Measurements from ENCODE around the gene RILPL1.
A peak's percentile ranks its signal among the peaks of the same experiment; 100 is the strongest.
"Not testable (repeated sequence)": the region's sequence is repeated elsewhere in the genome, so short reads cannot be mapped to it uniquely, and the experiment has no call there.

RILPL1 gene

DNA sequence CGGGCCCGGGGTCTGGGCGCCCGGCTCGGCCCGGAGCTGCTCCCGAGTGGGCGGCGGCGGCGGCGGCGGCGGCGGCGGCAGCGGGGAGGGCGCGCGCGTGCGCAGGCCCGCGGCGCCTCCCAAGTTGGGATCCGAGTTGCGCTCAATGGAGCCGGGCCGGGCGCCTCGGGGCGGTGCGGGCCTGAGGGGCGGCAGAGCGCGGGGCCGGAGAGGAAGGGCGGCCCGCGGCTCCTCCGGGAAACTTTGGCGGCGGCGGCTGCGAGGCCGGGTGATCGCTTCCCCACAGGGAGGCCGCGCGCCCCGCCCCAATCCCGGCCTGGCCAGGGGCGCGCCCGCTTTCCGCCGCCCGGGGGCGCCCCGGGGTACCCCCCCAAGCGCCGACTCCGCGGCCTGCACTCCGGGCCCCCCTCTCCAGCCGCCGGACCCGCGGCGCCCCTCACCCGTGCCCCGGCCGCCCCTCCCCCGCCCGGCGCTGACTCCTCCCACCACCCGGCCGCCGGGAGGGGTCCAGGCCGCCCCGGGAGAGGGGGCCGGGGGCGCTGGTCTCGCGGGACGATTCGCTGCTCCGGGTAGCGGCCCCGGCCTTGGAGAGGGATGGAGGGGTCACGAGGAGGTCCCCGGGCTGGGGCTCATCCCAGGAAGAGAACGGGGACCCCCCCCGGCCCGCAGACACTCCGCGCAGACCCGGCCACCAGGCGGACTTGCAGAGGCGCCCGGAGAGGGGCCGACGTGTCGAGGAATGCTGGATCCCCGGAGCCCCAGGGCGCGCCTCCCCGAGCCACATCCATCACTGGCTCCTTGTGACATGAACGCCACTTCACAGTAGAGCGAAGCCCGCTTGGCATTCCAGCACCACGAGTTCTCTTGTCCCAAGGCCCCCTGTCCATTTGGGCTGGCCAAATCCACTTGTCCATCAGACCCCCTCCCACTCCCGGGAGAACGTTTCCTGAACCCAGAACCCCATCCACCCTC is at the start of gene RILPL1:
RILPL1 (minus strand) TSS at position 48 of the 972 bp plus-strand sequence. CDS start 237 bp downstream, outside the sequence.
- DNase-seq (ENCODE audit: low spot score) = peak; percentile 36

- DNase-seq (ENCODE audit: low spot score) = no peak
These were observed 47.3 kb upstream of the RILPL1 start for GRCh38 chr12:123580772-123581171.

DNA sequence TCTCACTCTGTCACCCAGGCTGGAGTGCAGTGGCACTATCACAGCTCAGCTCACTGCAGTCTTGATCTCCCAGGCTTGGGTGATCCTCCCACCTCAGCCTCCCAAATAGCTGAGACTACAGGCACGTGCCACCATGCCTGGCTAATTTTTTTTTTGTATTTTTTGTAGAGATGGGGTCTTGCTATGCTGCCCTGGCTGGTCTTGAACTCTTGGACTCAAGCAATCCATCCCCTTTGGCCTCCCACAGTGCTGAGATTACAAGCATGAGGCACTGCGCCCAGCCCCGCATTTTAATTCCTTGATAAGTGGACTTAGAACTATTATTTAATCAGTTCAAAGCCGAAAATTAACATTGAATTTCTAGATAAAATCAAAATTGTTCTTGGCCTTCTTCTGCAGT is 45.3 kb upstream of the RILPL1 start:
- DNase-seq (ENCODE audit: low spot score) = not testable (repeated sequence)

DNA sequence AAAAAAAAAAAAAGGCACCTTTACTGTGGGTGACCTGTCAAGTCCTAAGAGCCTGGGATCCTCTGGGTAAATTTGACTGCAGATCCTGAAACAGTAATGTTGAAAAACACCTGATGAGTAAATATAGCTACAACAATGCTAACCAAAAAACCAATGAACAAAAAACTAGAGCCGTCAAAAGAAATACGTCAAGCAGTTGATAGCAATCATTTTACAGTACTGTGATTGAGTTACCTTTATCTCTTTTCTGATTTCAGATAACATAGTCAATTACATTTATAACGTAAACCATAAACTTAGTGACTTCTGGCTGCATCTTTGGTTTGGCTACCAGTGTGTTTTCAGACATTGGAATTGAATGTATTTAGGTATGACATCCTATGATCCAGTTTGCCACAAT is 44.7 kb upstream of the RILPL1 start:
- DNase-seq (ENCODE audit: low spot score) = no peak

GRCh38 chr12:123576611-123577010 is 43.1 kb upstream of the RILPL1 start:
- no peak for DNase-seq (ENCODE audit: low spot score)

GRCh38 chr12:123573870-123574269 is 40.4 kb upstream of the RILPL1 start:
- no peak for DNase-seq (ENCODE audit: low spot score)

DNA sequence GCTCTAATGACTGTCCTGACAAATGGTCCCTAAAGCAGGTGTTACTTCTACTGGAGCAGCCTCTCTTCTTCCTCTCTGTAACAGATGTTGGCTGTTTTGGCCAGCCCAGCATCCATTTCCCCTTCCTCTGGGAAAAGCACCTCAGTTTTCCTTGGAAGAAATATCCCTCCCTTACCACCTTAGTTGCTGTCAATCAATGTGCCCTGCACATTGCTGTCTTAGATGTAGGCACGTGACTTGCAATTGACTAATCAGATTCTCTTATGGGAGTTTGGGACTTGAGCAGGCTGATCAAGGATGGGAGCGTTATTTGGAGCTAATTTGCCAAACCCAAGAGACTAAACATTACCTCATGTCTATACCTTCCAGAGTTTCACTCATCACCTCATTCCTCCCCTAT is 38.9 kb upstream of the RILPL1 start:
- no peak for DNase-seq (ENCODE audit: low spot score)

GRCh38 chr12:123571343-123571813 is 37.9 kb upstream of the RILPL1 start:
- no peak for DNase-seq (ENCODE audit: low spot score)

DNA sequence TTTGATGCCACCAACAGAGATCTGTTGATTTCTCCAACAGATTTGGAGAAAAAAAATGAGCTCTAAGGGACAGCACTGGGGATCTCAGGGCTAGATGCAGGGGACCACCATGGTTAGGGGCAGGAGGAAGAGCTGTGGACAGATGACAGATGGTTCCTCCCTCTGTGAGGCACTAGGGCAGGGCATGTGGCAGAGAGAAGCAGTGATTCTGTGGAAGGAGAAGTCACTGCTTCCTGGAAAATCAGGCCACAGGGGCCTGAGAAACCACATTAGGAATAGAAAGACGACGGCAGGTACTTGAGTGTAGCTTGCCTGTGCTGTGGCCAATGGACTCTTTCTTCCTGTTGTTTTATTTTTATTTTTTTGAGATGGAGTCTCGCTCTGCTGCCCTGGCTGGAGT is 25.9 kb upstream of the RILPL1 start:
- no peak for DNase-seq (ENCODE audit: low spot score)

DNA sequence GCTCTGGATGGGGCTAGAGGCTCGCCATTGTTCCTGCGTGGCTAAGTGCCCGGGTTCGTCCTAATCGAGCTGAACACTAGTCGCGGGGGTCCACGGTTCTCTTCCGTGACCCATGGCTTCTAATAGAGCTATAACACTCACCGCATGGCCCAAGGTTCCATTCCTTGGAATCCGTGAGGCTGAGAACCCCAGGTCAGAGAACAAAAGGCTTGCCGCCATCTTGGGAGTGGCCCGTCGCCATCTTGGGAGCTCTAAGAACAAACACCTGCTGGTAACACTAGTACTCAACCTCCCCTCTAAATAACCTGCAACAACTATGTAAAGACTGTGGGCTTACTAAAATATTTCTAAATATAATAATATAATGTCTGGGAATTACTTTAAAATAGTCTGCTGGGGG is 25.0 kb upstream of the RILPL1 start:
- not testable (repeated sequence) for DNase-seq (ENCODE audit: low spot score)

DNA sequence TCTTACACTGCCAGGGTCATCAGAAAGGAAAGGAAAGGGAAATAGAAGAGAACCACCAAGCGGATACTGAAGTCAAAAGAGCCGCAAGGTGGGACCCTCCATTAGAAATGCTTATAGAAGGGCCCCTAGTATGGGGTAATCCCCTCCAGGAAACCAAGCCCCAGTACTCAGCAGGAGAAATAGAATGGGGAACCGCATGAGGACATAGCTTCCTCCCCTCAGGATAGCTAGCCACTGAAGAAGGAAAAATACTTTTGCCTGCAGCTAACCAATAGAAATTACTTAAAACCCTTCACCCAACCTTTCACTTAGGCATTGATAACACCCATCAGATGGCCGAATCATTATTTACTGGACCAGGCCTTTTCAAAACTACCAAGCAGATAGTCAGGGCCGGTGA is 21.3 kb upstream of the RILPL1 start:
- not testable (repeated sequence) for DNase-seq (ENCODE audit: low spot score)

GRCh38 chr12:123554136-123554535 is 20.6 kb upstream of the RILPL1 start:
- not testable (repeated sequence) for DNase-seq (ENCODE audit: low spot score)

GRCh38 chr12:123550700-123551099 is 17.2 kb upstream of the RILPL1 start:
- no peak for DNase-seq (ENCODE audit: low spot score)

DNA sequence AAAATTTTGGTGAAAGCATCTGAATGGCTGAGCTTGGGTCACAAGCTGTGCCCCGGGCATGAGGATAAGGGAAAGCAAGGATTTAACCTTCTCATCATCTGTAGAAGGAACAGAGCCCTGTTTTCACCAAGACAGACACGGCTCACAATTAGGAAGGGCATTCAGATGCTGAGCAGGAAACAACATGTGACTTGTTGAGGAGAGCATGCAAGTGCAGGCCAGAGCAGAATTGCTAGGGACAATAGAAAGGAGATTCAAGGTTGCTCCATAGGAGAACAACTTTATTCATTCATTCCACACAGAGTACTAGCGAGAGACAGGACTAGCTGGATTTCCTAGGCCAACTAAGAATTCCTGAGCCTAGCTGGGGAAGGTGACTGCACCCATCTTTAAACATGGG is 14.6 kb upstream of the RILPL1 start:
- DNase-seq (ENCODE audit: low spot score) = no peak

- no peak for DNase-seq (ENCODE audit: low spot score)
These were observed 12.8 kb upstream of the RILPL1 start for GRCh38 chr12:123546281-123546680.

- DNase-seq (ENCODE audit: low spot score) = no peak
These were observed 10.0 kb upstream of the RILPL1 start for GRCh38 chr12:123543541-123543940.

DNA sequence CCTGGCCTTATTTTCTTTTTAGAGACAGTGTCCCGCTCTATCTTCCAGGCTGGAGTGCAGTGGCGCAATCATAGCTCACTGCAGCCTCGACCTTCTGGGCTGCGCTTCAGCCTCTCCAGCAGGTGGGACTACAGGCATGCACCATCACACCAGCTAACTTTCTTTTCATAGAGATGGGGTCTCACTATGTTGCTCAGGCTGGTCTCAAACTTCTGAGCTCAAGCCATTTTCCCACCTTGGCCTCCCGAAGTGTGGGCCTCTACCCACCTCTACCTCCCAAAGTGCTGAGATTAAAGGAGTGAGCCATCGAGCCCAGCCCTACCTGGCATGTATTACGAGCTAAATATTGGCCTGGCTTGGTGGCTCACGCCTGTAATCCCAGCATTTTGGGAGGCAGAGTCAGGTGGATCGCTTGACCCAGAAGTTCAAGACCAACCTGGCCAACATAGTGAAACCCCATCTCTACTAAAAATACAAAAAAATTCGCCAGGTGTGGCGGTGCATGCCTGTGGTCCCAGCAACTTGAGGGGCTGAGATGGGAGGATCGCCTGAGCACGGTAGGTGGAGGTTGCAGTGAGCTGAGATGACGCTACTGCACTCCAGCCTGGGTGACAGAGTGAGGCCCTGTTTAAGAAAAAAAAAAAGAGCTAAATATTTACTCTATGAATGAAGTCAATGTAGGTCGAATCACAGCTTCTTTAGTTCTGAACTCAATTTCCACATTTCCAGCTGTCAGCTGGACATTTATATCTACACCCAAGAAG is 7.6 kb upstream of the RILPL1 start:
- DNase-seq (ENCODE audit: low spot score) = no peak

- DNase-seq (ENCODE audit: low spot score) = not testable (repeated sequence)
These were observed 2.4 kb upstream of the RILPL1 start for GRCh38 chr12:123535952-123536351.

- no peak for DNase-seq (ENCODE audit: low spot score)
These were observed 490 bp downstream of the RILPL1 start for GRCh38 chr12:123532808-123533649.

DNA sequence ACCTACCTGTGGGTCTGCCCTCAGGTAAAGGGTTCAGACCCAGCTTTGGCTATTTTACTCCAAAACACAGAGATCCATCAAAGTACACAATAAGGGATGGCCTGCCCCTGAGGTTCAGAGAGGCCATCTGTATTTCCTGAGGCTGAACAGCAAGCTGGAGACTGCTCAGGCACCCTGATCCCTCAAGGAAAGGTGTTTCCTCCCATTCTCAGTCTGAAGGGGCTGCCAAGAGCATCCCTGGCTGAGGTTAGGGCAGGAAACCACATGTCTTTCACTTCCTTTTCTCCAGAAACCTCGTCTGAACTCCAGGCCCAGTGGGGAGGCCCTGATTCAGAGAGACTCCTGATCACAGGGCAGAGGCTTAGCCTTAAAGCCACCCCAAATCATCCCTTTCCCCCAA is 1.5 kb downstream of the RILPL1 start:
- DNase-seq (ENCODE audit: low spot score) = peak; percentile 18

- DNase-seq (ENCODE audit: low spot score) = no peak
These were observed 2.4 kb downstream of the RILPL1 start for GRCh38 chr12:123531091-123531490.

DNA sequence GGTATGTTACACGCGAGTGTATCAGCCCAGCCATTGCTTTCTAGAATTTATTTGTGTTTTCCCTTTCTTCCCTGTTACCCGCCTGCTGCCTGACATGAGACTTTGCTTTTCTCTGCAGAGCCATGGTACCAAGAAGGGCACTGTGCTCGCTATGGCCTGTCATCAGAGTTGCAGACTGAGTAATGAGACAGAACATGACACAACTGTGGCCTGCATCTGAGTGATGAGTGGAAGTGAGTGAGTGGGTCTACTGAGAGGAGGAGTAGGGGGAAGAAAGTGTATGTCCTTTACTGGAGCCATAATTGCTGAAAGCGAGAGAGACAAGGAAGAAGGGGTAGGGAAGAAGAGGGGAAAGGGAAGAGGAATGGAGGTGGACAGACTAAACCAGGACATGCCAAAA is 2.9 kb downstream of the RILPL1 start:
- DNase-seq (ENCODE audit: low spot score) = no peak
